HepG2 (cell line): ENCODE data around the gene UBL5. TPM values are rescaled to one million over a fixed set of nuclear protein-coding genes. Genes with fewer than 3 reads are reported as not detected.

Experiments used
- DMAP1 ChIP-seq: IDR thresholded peaks from 2 replicates; pipeline ENCODE4 v1.6.1; 2016
- ERF ChIP-seq: IDR thresholded peaks from 2 replicates; pipeline ENCODE4 v1.6.1; 2018; ENCODE audit warnings: missing biosample characterization, missing genetic modification reagents
- HOXA7 ChIP-seq: sonication (generic); formaldehyde crosslinking; IDR thresholded peaks from 2 replicates; pipeline ENCODE4 v1.8.1; 2022; ENCODE audit warnings: mild to moderate bottlenecking, missing genetic modification reagents, moderate library complexity
- JUN ChIP-seq: sonication (generic); formaldehyde crosslinking; IDR thresholded peaks from 2 replicates; pipeline ENCODE4 v1.4.0; 2020; ENCODE audit warnings: mild to moderate bottlenecking, missing genetic modification reagents
- KDM6A ChIP-seq: IDR thresholded peaks from 2 replicates; pipeline ENCODE4 v1.6.1; 2016; ENCODE audit warnings: low read depth
- KLF16 ChIP-seq, 2 experiments: sonication (generic) in 1 of 2; formaldehyde crosslinking in 1 of 2; IDR thresholded peaks; 2 replicates each; pipeline versions ENCODE4 v1.6.1 to v1.8.0; 2016 to 2023; ENCODE audit warnings: missing genetic modification reagents in 2 of 2, missing compliant biosample characterization in 1 of 2
- NFKB2 ChIP-seq: sonication (generic); formaldehyde crosslinking; IDR thresholded peaks from 2 replicates; pipeline ENCODE4 v1.4.0; 2020; ENCODE audit warnings: missing genetic modification reagents, borderline replicate concordance
- PHF8 ChIP-seq: sonication (generic); formaldehyde crosslinking; IDR thresholded peaks from 2 replicates; pipeline ENCODE4 v1.5.0; 2020; ENCODE audit warnings: missing genetic modification reagents
- RBFOX2 ChIP-seq: fragments of 200-400 bp; formaldehyde crosslinking; IDR thresholded peaks from 2 replicates; pipeline ENCODE4 v1.6.1; 2017; ENCODE audit warnings: low read depth, mild to moderate bottlenecking, low read length
- RFXANK ChIP-seq: IDR thresholded peaks from 2 replicates; pipeline ENCODE4 v1.6.1; 2016
- ZBTB7A ChIP-seq: sonication (generic); formaldehyde crosslinking; IDR thresholded peaks from 2 replicates; pipeline ENCODE4 v1.8.0; 2022; ENCODE audit warnings: mild to moderate bottlenecking, missing genetic modification reagents
- ZNF333 ChIP-seq: sonication (generic); formaldehyde crosslinking; IDR thresholded peaks from 2 replicates; pipeline ENCODE4 v1.4.0; 2020; ENCODE audit warnings: mild to moderate bottlenecking, missing genetic modification reagents, borderline replicate concordance
- ZNF501 ChIP-seq: sonication (generic); formaldehyde crosslinking; IDR thresholded peaks from 2 replicates; pipeline ENCODE4 v1.5.1; 2020; ENCODE audit warnings: mild to moderate bottlenecking, moderate library complexity, missing genetic modification reagents
- ZNF549 ChIP-seq: sonication (generic); formaldehyde crosslinking; IDR thresholded peaks from 2 replicates; pipeline ENCODE4 v1.5.0; 2020; ENCODE audit warnings: missing genetic modification reagents
- polyA plus RNA-seq, 8 experiments: library from polyadenylated mRNA; depleted of rRNA in 3 of 8; stranded (reverse) in 7 of 8; unstranded in 1 of 8; fragments of >200 nt; fragmentation: Illumina TruSeq in 4 of 8; extraction: Trizol in 4 of 8; gene quantifications; 2 replicates each; pipeline versions ENCODE4 v1.2.1 to v1.2.3, GENCODE V29; 2011 to 2016; ENCODE audit warnings: low read depth in 4 of 8, missing spikeins in 1 of 8, mixed read lengths in 1 of 8; ENCODE audit not compliant: insufficient read depth in 1 of 8
- total RNA-seq, 5 experiments: library from RNA; depleted of rRNA; stranded (reverse); fragments of >200 nt; fragmentation: Illumina TruSeq; extraction: Trizol; gene quantifications; 2 replicates each; pipeline ENCODE4 v1.2.3, GENCODE V29; 2016; ENCODE audit warnings: low read depth in 1 of 5
- TF ChIP-seq, protein P1 (sequence below): sonication (generic); formaldehyde crosslinking; IDR thresholded peaks from 2 replicates; pipeline ENCODE4 v1.4.0; 2020; ENCODE audit warnings: missing genetic modification reagents, mild to moderate bottlenecking, borderline replicate concordance
- TF ChIP-seq, protein P2 (sequence below): sonication (generic); formaldehyde crosslinking; IDR thresholded peaks from 2 replicates; pipeline ENCODE4 v1.4.0; 2020; ENCODE audit warnings: mild to moderate bottlenecking, low read depth, missing genetic modification reagents
- TF ChIP-seq, protein P3 (sequence below): sonication (generic); formaldehyde crosslinking; IDR thresholded peaks from 2 replicates; pipeline ENCODE4 v1.5.0; 2020; ENCODE audit warnings: missing genetic modification reagents
- TF ChIP-seq, protein P4 (sequence below): sonication (generic); formaldehyde crosslinking; conservative IDR thresholded peaks from 2 replicates; pipeline ENCODE4 v1.4.0; 2020; ENCODE audit warnings: missing genetic modification reagents
- TF ChIP-seq, protein P5 (sequence below): IDR thresholded peaks from 2 replicates; pipeline ENCODE4 v1.6.1; 2012; ENCODE audit warnings: inconsistent platforms

The UBL5 gene
- total and polyA plus RNA-seq, 2 of the 13 experiments (the other 11 are each of a cell fraction or from before 2014, with no cell fraction given), result 373 to 487 TPM

DNA sequence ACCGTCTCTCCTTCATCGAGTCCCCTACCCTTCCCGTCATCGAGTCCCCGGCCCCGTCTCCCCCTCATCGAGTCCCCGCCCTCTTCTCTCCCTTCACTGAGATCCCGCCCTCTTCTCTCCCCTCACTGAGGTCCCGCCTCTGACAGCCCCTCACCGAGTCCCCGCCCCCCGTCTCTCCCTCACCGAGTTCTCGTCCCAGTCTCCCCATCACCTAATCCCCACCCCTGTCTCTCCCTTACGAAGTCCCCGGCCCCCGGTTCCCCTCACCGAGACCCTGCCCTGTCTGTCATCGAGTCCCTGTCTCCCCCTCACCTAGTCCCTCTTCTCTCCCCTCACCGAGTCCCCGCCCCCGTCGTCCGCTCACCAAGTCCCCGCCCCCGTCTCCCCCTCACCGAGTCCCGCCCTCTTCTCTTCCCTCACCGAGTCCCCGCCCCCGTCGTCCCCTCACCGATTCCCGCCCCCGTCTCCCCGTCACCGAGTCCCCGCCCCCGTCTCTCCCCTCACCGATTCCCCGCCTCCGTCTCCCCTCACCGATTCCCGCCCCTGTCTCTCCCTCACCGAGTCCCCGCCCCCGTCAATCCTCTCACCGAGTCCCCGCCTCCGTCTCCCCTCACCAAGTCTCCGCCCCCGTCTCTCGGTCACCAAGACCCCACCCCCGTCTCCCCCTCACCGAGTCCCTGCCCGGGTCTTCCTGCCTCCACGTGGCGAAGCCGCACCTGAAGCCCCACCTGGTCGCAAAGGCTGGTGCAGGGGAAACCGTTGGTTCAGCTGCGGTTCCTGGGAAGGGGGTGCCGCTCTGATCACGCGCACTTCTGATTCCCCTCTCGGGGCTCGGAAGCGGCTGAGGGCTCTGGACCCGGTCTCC lies 35.3 kb upstream of the UBL5 start (continued):
- TF ChIP-seq, protein P1, sequence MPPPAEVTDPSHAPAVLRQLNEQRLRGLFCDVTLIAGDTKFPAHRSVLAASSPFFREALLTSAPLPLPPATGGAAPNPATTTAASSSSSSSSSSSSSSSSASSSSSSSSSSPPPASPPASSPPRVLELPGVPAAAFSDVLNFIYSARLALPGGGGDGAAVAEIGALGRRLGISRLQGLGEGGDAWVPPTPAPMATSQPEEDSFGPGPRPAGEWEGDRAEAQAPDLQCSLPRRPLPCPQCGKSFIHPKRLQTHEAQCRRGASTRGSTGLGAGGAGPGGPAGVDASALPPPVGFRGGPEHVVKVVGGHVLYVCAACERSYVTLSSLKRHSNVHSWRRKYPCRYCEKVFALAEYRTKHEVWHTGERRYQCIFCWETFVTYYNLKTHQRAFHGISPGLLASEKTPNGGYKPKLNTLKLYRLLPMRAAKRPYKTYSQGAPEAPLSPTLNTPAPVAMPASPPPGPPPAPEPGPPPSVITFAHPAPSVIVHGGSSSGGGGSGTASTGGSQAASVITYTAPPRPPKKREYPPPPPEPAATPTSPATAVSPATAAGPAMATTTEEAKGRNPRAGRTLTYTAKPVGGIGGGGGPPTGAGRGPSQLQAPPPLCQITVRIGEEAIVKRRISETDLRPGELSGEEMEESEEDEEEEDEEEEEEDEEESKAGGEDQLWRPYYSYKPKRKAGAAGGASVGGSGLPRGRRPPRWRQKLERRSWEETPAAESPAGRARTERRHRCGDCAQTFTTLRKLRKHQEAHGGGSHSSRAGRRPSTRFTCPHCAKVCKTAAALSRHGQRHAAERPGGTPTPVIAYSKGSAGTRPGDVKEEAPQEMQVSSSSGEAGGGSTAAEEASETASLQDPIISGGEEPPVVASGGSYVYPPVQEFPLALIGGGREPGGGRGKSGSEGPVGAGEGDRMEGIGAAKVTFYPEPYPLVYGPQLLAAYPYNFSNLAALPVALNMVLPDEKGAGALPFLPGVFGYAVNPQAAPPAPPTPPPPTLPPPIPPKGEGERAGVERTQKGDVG (CRISPR knock-in tag), result peak; percentile 84; the same call in 1 of the 2 replicates
- TF ChIP-seq, protein P2, sequence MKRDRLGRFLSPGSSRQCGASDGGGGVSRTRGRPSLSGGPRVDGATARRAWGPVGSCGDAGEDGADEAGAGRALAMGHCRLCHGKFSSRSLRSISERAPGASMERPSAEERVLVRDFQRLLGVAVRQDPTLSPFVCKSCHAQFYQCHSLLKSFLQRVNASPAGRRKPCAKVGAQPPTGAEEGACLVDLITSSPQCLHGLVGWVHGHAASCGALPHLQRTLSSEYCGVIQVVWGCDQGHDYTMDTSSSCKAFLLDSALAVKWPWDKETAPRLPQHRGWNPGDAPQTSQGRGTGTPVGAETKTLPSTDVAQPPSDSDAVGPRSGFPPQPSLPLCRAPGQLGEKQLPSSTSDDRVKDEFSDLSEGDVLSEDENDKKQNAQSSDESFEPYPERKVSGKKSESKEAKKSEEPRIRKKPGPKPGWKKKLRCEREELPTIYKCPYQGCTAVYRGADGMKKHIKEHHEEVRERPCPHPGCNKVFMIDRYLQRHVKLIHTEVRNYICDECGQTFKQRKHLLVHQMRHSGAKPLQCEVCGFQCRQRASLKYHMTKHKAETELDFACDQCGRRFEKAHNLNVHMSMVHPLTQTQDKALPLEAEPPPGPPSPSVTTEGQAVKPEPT, result no peak
- TF ChIP-seq ZNF333, result 0 out of 2 replicates have a peak, but pooled peaks have one; percentile 22
- TF ChIP-seq, protein P3, sequence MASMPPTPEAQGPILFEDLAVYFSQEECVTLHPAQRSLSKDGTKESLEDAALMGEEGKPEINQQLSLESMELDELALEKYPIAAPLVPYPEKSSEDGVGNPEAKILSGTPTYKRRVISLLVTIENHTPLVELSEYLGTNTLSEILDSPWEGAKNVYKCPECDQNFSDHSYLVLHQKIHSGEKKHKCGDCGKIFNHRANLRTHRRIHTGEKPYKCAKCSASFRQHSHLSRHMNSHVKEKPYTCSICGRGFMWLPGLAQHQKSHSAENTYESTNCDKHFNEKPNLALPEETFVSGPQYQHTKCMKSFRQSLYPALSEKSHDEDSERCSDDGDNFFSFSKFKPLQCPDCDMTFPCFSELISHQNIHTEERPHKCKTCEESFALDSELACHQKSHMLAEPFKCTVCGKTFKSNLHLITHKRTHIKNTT (CRISPR knock-in tag), result no peak
- TF ChIP-seq PHF8, result 0 out of 2 replicates have a peak, but pooled peaks have one; percentile 21
- no peak for TF ChIP-seq KDM6A (CRISPR knock-in tag)
- TF ChIP-seq, protein P4, sequence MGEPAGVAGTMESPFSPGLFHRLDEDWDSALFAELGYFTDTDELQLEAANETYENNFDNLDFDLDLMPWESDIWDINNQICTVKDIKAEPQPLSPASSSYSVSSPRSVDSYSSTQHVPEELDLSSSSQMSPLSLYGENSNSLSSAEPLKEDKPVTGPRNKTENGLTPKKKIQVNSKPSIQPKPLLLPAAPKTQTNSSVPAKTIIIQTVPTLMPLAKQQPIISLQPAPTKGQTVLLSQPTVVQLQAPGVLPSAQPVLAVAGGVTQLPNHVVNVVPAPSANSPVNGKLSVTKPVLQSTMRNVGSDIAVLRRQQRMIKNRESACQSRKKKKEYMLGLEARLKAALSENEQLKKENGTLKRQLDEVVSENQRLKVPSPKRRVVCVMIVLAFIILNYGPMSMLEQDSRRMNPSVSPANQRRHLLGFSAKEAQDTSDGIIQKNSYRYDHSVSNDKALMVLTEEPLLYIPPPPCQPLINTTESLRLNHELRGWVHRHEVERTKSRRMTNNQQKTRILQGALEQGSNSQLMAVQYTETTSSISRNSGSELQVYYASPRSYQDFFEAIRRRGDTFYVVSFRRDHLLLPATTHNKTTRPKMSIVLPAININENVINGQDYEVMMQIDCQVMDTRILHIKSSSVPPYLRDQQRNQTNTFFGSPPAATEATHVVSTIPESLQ (CRISPR knock-in tag), result no peak
- no peak for TF ChIP-seq HOXA7
- TF ChIP-seq RBFOX2, result peak; percentile 37; the same call in 1 of the 2 replicates
- no peak for TF ChIP-seq KLF16 (CRISPR knock-in tag; IDR thresholded peaks at IDR 0.05)
- peak; percentile 44; the same call in 1 of the 2 replicates for TF ChIP-seq ZBTB7A (CRISPR knock-in tag)
- no peak for TF ChIP-seq ZNF549
- TF ChIP-seq, protein P5, sequence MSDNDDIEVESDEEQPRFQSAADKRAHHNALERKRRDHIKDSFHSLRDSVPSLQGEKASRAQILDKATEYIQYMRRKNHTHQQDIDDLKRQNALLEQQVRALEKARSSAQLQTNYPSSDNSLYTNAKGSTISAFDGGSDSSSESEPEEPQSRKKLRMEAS, result peak; percentile 77
- TF ChIP-seq DMAP1 (CRISPR knock-in tag), result no peak
- TF ChIP-seq ERF, result no peak
- no peak for TF ChIP-seq JUN (CRISPR knock-in tag)
- TF ChIP-seq ZNF501 (CRISPR knock-in tag), result 0 out of 2 replicates have a peak, but pooled peaks have one; percentile 27
- TF ChIP-seq NFKB2, result no peak
- TF ChIP-seq RFXANK (CRISPR knock-in tag), result no peak
